ENCODE results near the gene SIK2. TPM values are rescaled to one million over a fixed set of nuclear protein-coding genes. Genes with fewer than 3 reads are reported as not detected.

Gene SIK2
- total RNA-seq, 1 donor from 2014 or later: 14.3 TPM

DNA sequence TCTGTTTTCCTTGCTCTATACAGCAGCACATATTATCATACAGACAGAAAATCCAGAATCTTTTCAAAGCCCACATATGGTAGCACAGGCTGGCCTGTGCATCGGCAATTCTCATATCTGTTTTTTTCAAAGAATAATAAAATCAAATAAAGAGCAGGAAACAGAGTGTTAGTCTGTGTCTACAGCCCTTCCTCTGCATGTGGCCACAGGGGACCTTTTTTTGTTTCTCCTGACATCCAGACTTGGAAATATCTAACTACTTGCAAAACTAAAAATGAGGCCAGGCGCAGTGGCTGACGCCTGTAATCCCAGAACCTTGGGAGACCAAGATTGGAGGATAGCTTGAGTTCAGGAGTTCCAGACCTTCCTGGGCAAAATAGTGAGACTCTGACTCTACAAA is 41.4 kb upstream of the SIK2 start:
- H4K20me1 ChIP-seq (ENCODE audit: insufficient read depth, low read length): no peaks in the 10 kb centered on the region
- H3K9me3 Mint-ChIP-seq (ENCODE audit: unreplicated experiment): no peaks in the 10 kb centered on the region
- no peak overlapping the region for H3K4me3 Mint-ChIP-seq (ENCODE audit: unreplicated experiment)
- H2AFZ ChIP-seq (ENCODE audit: low read depth, low read length): no peak overlapping the region
- no peak overlapping the region for H3K4me3 ChIP-seq (ENCODE audit: insufficient read depth, low read depth, low read length)
- DNase-seq (ENCODE audit: low read depth) (no peak), FAIRE-seq (peak; percentile 45)
- H3K27me3 Mint-ChIP-seq (ENCODE audit: low read depth, unreplicated experiment): no peaks in the 10 kb centered on the region
- TF ChIP-seq EZH2 (IDR thresholded peaks at IDR 0.05; ENCODE audit: insufficient read depth, low read length): no peak
- TF ChIP-seq, protein P1, sequence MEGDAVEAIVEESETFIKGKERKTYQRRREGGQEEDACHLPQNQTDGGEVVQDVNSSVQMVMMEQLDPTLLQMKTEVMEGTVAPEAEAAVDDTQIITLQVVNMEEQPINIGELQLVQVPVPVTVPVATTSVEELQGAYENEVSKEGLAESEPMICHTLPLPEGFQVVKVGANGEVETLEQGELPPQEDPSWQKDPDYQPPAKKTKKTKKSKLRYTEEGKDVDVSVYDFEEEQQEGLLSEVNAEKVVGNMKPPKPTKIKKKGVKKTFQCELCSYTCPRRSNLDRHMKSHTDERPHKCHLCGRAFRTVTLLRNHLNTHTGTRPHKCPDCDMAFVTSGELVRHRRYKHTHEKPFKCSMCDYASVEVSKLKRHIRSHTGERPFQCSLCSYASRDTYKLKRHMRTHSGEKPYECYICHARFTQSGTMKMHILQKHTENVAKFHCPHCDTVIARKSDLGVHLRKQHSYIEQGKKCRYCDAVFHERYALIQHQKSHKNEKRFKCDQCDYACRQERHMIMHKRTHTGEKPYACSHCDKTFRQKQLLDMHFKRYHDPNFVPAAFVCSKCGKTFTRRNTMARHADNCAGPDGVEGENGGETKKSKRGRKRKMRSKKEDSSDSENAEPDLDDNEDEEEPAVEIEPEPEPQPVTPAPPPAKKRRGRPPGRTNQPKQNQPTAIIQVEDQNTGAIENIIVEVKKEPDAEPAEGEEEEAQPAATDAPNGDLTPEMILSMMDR (IDR thresholded peaks at IDR 0.05; ENCODE audit: insufficient read depth, low read depth, low read length): no peak
- H3K36me3 Mint-ChIP-seq (ENCODE audit: low read depth, unreplicated experiment): peaks cover 15% of the 10 kb centered on the region
- H3K4me1 Mint-ChIP-seq (ENCODE audit: low read depth, unreplicated experiment): peaks cover 30% of the 10 kb centered on the region
- peaks cover 19% of the 10 kb centered on the region for H3K36me3 ChIP-seq (ENCODE audit: insufficient read depth, low read length)
- no peaks in the 10 kb centered on the region for H3K27me3 ChIP-seq (ENCODE audit: insufficient read depth, low read length)
- H3K4me2 ChIP-seq (ENCODE audit: low read length): no peak overlapping the region
- peak overlapping the region; percentile 76 for H3K27ac ChIP-seq (ENCODE audit: low read depth, low read length)
- H3K27ac Mint-ChIP-seq (ENCODE audit: unreplicated experiment): no peak overlapping the region
- no peaks in the 10 kb centered on the region for H3K79me2 ChIP-seq (ENCODE audit: insufficient read depth, low read length)
- H3K9ac ChIP-seq (ENCODE audit: low read length): no peak overlapping the region
- H3K9me3 ChIP-seq (ENCODE audit: insufficient read depth, low read depth, low read length): peaks cover 3% of the 10 kb centered on the region
- peaks cover 51% of the 10 kb centered on the region for H3K4me1 ChIP-seq (ENCODE audit: insufficient read depth, low read length)

- TF ChIP-seq, protein P1 (IDR thresholded peaks at IDR 0.05; ENCODE audit: insufficient read depth, low read depth, low read length): no peak
- no peak for TF ChIP-seq EZH2 (IDR thresholded peaks at IDR 0.05; ENCODE audit: insufficient read depth, low read length)
- H3K4me2 ChIP-seq (ENCODE audit: low read length): peak overlapping the region; percentile 57
- peak overlapping the region; percentile 93 for H3K27ac Mint-ChIP-seq (ENCODE audit: unreplicated experiment)
- H3K36me3 ChIP-seq (ENCODE audit: insufficient read depth, low read length): peaks cover 14% of the 10 kb centered on the region
- no peaks in the 10 kb centered on the region for H3K27me3 Mint-ChIP-seq (ENCODE audit: low read depth, unreplicated experiment)
- H3K36me3 Mint-ChIP-seq (ENCODE audit: low read depth, unreplicated experiment): peaks cover 15% of the 10 kb centered on the region
- H2AFZ ChIP-seq (ENCODE audit: low read depth, low read length): no peak overlapping the region
- no peaks in the 10 kb centered on the region for H3K9me3 Mint-ChIP-seq (ENCODE audit: unreplicated experiment)
- H3K9me3 ChIP-seq (ENCODE audit: insufficient read depth, low read depth, low read length): peaks cover under 1% of the 10 kb centered on the region
- H3K4me3 Mint-ChIP-seq (ENCODE audit: unreplicated experiment): no peak overlapping the region
- H3K9ac ChIP-seq (ENCODE audit: low read length): peak overlapping the region; percentile 55
- H3K4me1 ChIP-seq (ENCODE audit: insufficient read depth, low read length): peaks cover 46% of the 10 kb centered on the region
- H4K20me1 ChIP-seq (ENCODE audit: insufficient read depth, low read length): no peaks in the 10 kb centered on the region
- no peaks in the 10 kb centered on the region for H3K79me2 ChIP-seq (ENCODE audit: insufficient read depth, low read length)
- H3K27me3 ChIP-seq (ENCODE audit: insufficient read depth, low read length): no peaks in the 10 kb centered on the region
- no peak overlapping the region for H3K4me3 ChIP-seq (ENCODE audit: insufficient read depth, low read depth, low read length)
- H3K4me1 Mint-ChIP-seq (ENCODE audit: low read depth, unreplicated experiment): peaks cover 30% of the 10 kb centered on the region
- no peak for DNase-seq (ENCODE audit: low read depth)
- H3K27ac ChIP-seq (ENCODE audit: low read depth, low read length): peak overlapping the region; percentile 76
- no peak for FAIRE-seq
These were observed 40.9 kb upstream of the SIK2 start for GRCh38 chr11:111561306-111561705.

GRCh38 chr11:111561791-111562325 is 40.4 kb upstream of the SIK2 start:
- peak overlapping the region; percentile 93 for H3K27ac Mint-ChIP-seq (ENCODE audit: unreplicated experiment)
- FAIRE-seq (peak; percentile 85), DNase-seq (ENCODE audit: low read depth) (peak; percentile 86)

More at GRCh38 chr11:111561791-111562325, 40.4 kb upstream of the SIK2 start:
- Histone ChIP-seq H3K4me1 (ENCODE audit: insufficient read depth, low read length) (peaks cover 41% of the 10 kb centered on the region), H4K20me1 (ENCODE audit: insufficient read depth, low read length) (no peaks in the 10 kb centered on the region), H3K36me3 (ENCODE audit: insufficient read depth, low read length) (peaks cover 14% of the 10 kb centered on the region), H2AFZ (ENCODE audit: low read depth, low read length) (no peak overlapping the region), H3K79me2 (ENCODE audit: insufficient read depth, low read length) (no peaks in the 10 kb centered on the region), H3K9ac (ENCODE audit: low read length) (peak overlapping the region; percentile 55), H3K27ac (ENCODE audit: low read depth, low read length) (peak overlapping the region; percentile 76), H3K4me3 (ENCODE audit: insufficient read depth, low read depth, low read length) (no peak overlapping the region), H3K4me2 (ENCODE audit: low read length) (peak overlapping the region; percentile 57), H3K9me3 (ENCODE audit: insufficient read depth, low read depth, low read length) (no peaks in the 10 kb centered on the region), H3K27me3 (ENCODE audit: insufficient read depth, low read length) (no peaks in the 10 kb centered on the region)
- TF ChIP-seq, protein P1 (IDR thresholded peaks at IDR 0.05; ENCODE audit: insufficient read depth, low read depth, low read length): no peak
- no peak for TF ChIP-seq EZH2 (IDR thresholded peaks at IDR 0.05; ENCODE audit: insufficient read depth, low read length)
- Mint-ChIP-seq H3K36me3 (ENCODE audit: low read depth, unreplicated experiment) (peaks cover 11% of the 10 kb centered on the region), H3K4me1 (ENCODE audit: low read depth, unreplicated experiment) (peaks cover 27% of the 10 kb centered on the region), H3K4me3 (ENCODE audit: unreplicated experiment) (peak overlapping the region; percentile 34), H3K9me3 (ENCODE audit: unreplicated experiment) (no peaks in the 10 kb centered on the region), H3K27me3 (ENCODE audit: low read depth, unreplicated experiment) (no peaks in the 10 kb centered on the region)
